Testis (tissue), 3 donors: ENCODE measurements around the gene CKM. TPM values are rescaled to one million over a fixed set of nuclear protein-coding genes. Genes with fewer than 3 reads are reported as not detected.

Experiments used
- DNase-seq: peaks from one replicate; pipeline ENCODE4 v3.0.0-alpha.2; 2019
- H3K27ac ChIP-seq, 2 donors: fragments of 200-600 bp; sonication (generic); one replicate each; pipeline ENCODE4 v1.5.1; 2019
- H3K27me3 ChIP-seq: fragments of 200-600 bp; sonication (generic); one replicate; pipeline ENCODE4 v1.5.1; 2019
- H3K36me3 ChIP-seq: fragments of 200-600 bp; sonication (generic); one replicate; pipeline ENCODE4 v1.5.1; 2017; ENCODE audit warnings: low read depth; ENCODE audit errors: missing control alignments
- H3K4me1 ChIP-seq: fragments of 200-600 bp; sonication (generic); one replicate; pipeline ENCODE4 v1.5.1; 2019
- H3K4me3 ChIP-seq, 2 donors: fragments of 200-600 bp; sonication (generic); one replicate each; pipeline ENCODE4 v1.5.1; 2017 to 2019
- H3K9me3 ChIP-seq: fragments of 200-600 bp; sonication (generic); one replicate; pipeline ENCODE4 v1.5.1; 2017
- POLR2A ChIP-seq: fragments of 450-650 bp; IDR thresholded peaks from one replicate; pipeline ENCODE4 v1.6.1; 2017; ENCODE audit warnings: antibody characterized with exemption, mild to moderate bottlenecking, moderate library complexity
- WGBS, 2 donors: methylation state at CpG; one replicate each; pipeline ENCODE4 v1.1.5; 2018; 5-methylcytosine and 5-hydroxymethylcytosine counted together
- intact Hi-C: fragments of 100-400 bp; cut with DNase I; formaldehyde crosslinking; loops from one replicate; pipeline ENCODE4 v1.15.1; 2023; ENCODE audit warnings: low total_unique reads
- polyA plus RNA-seq: library from polyadenylated mRNA; stranded (reverse); fragments of 350-450 nt; fragmentation: Illumina TruSeq; extraction: RNeasy Lipid Tissue Mini Kit (QIAGEN cat#74804); gene quantifications from one replicate; pipeline ENCODE4 v1.2.3, GENCODE V29; 2014; ENCODE audit warnings: low read depth, low replicate concordance; ENCODE audit not compliant: insufficient read depth
- total RNA-seq, 2 donors: library from RNA; depleted of rRNA; stranded (reverse); fragments of >200 nt; gene quantifications; one replicate each; pipeline ENCODE4 v1.2.3, GENCODE V29; 2016
- TF ChIP-seq, protein P1 (sequence below), 3 experiments: fragments of 450-650 bp in 2 of 3; fragments of 200-600 bp in 1 of 3; sonication (generic) in 1 of 3; IDR thresholded peaks; one replicate each; pipeline ENCODE4 v1.5.1; 2016 to 2019; ENCODE audit warnings: antibody characterized with exemption in 3 of 3, mild to moderate bottlenecking in 2 of 3, moderate library complexity in 1 of 3

Gene CKM
- total and polyA plus RNA-seq, 3 donors from 2014 or later = 16.5 to 61.1 (median 22.4) TPM

- Histone ChIP-seq H3K36me3 (no peaks in the 10 kb centered on the region), H3K27ac (no peak overlapping the region), H3K27me3 (no peaks in the 10 kb centered on the region), H3K4me1 (peaks cover 43% of the 10 kb centered on the region), H3K9me3 (no peaks in the 10 kb centered on the region), H3K4me3 (no peak overlapping the region)
- intact Hi-C loops = no loop called here
- no peak for DNase-seq
- 92 to 94% methylated on average over 9 to 12 of the region's 19 CpGs for WGBS, 2 donors
- TF ChIP-seq POLR2A = no peak
- TF ChIP-seq, protein P1, sequence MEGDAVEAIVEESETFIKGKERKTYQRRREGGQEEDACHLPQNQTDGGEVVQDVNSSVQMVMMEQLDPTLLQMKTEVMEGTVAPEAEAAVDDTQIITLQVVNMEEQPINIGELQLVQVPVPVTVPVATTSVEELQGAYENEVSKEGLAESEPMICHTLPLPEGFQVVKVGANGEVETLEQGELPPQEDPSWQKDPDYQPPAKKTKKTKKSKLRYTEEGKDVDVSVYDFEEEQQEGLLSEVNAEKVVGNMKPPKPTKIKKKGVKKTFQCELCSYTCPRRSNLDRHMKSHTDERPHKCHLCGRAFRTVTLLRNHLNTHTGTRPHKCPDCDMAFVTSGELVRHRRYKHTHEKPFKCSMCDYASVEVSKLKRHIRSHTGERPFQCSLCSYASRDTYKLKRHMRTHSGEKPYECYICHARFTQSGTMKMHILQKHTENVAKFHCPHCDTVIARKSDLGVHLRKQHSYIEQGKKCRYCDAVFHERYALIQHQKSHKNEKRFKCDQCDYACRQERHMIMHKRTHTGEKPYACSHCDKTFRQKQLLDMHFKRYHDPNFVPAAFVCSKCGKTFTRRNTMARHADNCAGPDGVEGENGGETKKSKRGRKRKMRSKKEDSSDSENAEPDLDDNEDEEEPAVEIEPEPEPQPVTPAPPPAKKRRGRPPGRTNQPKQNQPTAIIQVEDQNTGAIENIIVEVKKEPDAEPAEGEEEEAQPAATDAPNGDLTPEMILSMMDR (IDR thresholded peaks at IDR 0.05) = no peak
Measured at GRCh38 chr19:45258862-45259261, 63.8 kb downstream of the CKM start.

DNA sequence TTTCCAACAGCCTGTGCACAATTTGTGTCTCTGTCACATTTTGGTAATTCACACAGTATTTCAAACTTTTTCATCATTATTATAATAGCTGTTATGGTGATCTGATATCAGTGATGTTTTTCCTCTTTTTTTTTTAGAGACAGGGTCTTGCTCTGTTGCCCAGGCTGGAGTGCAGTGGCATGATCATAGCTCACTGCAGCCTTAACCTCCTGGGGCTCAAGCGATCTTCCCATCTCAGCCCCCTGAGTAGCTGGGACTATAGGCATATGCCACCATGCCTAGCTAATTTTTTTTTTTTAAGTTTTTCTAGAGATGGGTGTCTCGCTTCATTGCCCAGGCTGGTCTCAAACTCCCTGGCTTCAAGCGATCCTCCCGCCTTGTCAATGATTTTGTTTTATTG, 65.8 kb downstream of the CKM start:
- no peak overlapping the region for H3K4me3 ChIP-seq
- no peak overlapping the region for H3K27ac ChIP-seq
- TF ChIP-seq, protein P1 (IDR thresholded peaks at IDR 0.05) = no peak
- no peak for TF ChIP-seq POLR2A
- H3K27me3 ChIP-seq = no peaks in the 10 kb centered on the region
- no peaks in the 10 kb centered on the region for H3K9me3 ChIP-seq
- peaks cover 54% of the 10 kb centered on the region for H3K4me1 ChIP-seq
- no peak for DNase-seq
- 92 to 94% methylated on average over 4 of the region's 4 CpGs for WGBS, 2 donors
- H3K36me3 ChIP-seq = no peaks in the 10 kb centered on the region
- intact Hi-C loops = no loop called here

Other genes starting within 250 kb of the CKM start
- 1 to 10 TPM; 5.8 to 6.7 TPM for gene ZNF296, start 246.4 kb downstream of the CKM start, total RNA-seq
- 3.0 TPM for gene ZNF296, start 246.4 kb downstream of the CKM start, polyA plus RNA-seq
- gene GEMIN7, start 243.6 kb downstream of the CKM start, total RNA-seq = 10 to 100 TPM in 1 of 2 donors, 1 to 10 TPM in 1; 7.6 to 13.5 TPM
- 9.7 TPM for gene GEMIN7, start 243.6 kb downstream of the CKM start, polyA plus RNA-seq
- 10 to 100 TPM; 82.5 to 83.0 TPM for gene PPP1R37, start 229.7 kb downstream of the CKM start, total RNA-seq
- 28.5 TPM for gene PPP1R37, start 229.7 kb downstream of the CKM start, polyA plus RNA-seq
- 1 to 10 TPM; 1.3 to 4.2 TPM for gene NKPD1, start 161.9 kb downstream of the CKM start, total RNA-seq
- 1.0 TPM for gene NKPD1, start 161.9 kb downstream of the CKM start, polyA plus RNA-seq
- gene TRAPPC6A, start 144.6 kb downstream of the CKM start, total RNA-seq = 10 to 100 TPM; 38.7 to 42.8 TPM
- gene TRAPPC6A, start 144.6 kb downstream of the CKM start, polyA plus RNA-seq = 37.0 TPM
- 10 to 100 TPM; 38.2 to 43.7 TPM for gene BLOC1S3, start 144.1 kb downstream of the CKM start, total RNA-seq
- gene BLOC1S3, start 144.1 kb downstream of the CKM start, polyA plus RNA-seq = 14.1 TPM
- gene EXOC3L2, start 77.5 kb downstream of the CKM start, total RNA-seq = 10 to 100 TPM; 29.5 to 30.2 TPM
- gene EXOC3L2, start 77.5 kb downstream of the CKM start, polyA plus RNA-seq = 7.4 TPM
- gene MARK4, start 71.6 kb downstream of the CKM start, total RNA-seq = 100 to 1,000 TPM; 197 to 200 TPM
- gene MARK4, start 71.6 kb downstream of the CKM start, polyA plus RNA-seq = 114 TPM
- gene KLC3, start 17.9 kb upstream of the CKM start, total RNA-seq = 10 to 100 TPM in 1 of 2 donors, 1 to 10 TPM in 1; 5.9 to 13.7 TPM
- gene KLC3, start 17.9 kb upstream of the CKM start, polyA plus RNA-seq = 6.4 TPM
- gene ERCC2, start 47.7 kb upstream of the CKM start, total RNA-seq = 10 to 100 TPM; 46.4 to 49.8 TPM
- gene ERCC2, start 47.7 kb upstream of the CKM start, polyA plus RNA-seq = 37.5 TPM
- 10 to 100 TPM in 1 of 2 donors, 1 to 10 TPM in 1; 9.7 to 12.2 TPM for gene PPP1R13L, start 82.2 kb upstream of the CKM start, total RNA-seq
- gene PPP1R13L, start 82.2 kb upstream of the CKM start, polyA plus RNA-seq = 13.3 TPM
- gene POLR1G, start 83.8 kb upstream of the CKM start, total RNA-seq = 10 to 100 TPM; 10.2 to 12.1 TPM
- 5.8 TPM for gene POLR1G, start 83.8 kb upstream of the CKM start, polyA plus RNA-seq
- gene ERCC1, start 101.0 kb upstream of the CKM start, total RNA-seq = 10 to 100 TPM; 71.8 to 95.7 TPM
- gene ERCC1, start 101.0 kb upstream of the CKM start, polyA plus RNA-seq = 112 TPM
- gene FOSB, start 145.1 kb upstream of the CKM start, total RNA-seq = 1 to 10 TPM; 1.2 to 3.9 TPM
- gene FOSB, start 145.1 kb upstream of the CKM start, polyA plus RNA-seq = 22.7 TPM
- 1 to 10 TPM; 5.2 to 5.3 TPM for gene RTN2, start 174.2 kb upstream of the CKM start, total RNA-seq
- gene RTN2, start 174.2 kb upstream of the CKM start, polyA plus RNA-seq = 4.2 TPM
- gene PPM1N, start 175.6 kb upstream of the CKM start, total RNA-seq = 1 to 10 TPM; 1.9 to 2.3 TPM
- 3.4 TPM for gene PPM1N, start 175.6 kb upstream of the CKM start, polyA plus RNA-seq
- 10 to 100 TPM; 52.7 to 57.9 TPM for gene VASP, start 184.6 kb upstream of the CKM start, total RNA-seq
- gene VASP, start 184.6 kb upstream of the CKM start, polyA plus RNA-seq = 37.7 TPM